Muscle of back (tissue), 11 donors: ENCODE results near the gene IGFBP2. TPM values are rescaled to one million over a fixed set of nuclear protein-coding genes. Genes with fewer than 3 reads are reported as not detected.
A peak's percentile ranks its signal among the peaks of the same experiment; 100 is the strongest.

Source experiments
- DNase-seq, 3 donors: peaks; one replicate each; pipeline versions ENCODE4 v3.0.0 to v3.0.0-alpha.2; 2013
- polyA plus RNA-seq, 10 donors: library from polyadenylated mRNA; unstranded; fragments of 120-200 nt; gene quantifications; one replicate each; pipeline ENCODE4 v1.2.1, GENCODE V29; 2013; ENCODE audit not compliant: insufficient read length in 10 of 10

The IGFBP2 gene
- polyA plus RNA-seq, 10 donors, result 105 to 263 (median 161) TPM

DNA sequence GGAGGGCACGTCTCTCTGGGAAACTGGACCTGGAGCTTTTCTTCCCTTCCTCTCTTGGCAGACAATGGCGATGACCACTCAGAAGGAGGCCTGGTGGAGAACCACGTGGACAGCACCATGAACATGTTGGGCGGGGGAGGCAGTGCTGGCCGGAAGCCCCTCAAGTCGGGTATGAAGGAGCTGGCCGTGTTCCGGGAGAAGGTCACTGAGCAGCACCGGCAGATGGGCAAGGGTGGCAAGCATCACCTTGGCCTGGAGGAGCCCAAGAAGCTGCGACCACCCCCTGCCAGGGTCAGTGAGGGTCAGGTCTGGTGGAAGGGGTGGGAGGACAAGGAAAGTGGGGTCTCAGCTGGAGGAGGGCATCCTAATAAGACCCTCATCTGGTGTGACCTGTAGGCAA lies 27.3 kb downstream of the IGFBP2 start:
- no peak for DNase-seq

GRCh38 chr2:216661051-216661450 lies 27.8 kb downstream of the IGFBP2 start:
- no peak for DNase-seq

DNA sequence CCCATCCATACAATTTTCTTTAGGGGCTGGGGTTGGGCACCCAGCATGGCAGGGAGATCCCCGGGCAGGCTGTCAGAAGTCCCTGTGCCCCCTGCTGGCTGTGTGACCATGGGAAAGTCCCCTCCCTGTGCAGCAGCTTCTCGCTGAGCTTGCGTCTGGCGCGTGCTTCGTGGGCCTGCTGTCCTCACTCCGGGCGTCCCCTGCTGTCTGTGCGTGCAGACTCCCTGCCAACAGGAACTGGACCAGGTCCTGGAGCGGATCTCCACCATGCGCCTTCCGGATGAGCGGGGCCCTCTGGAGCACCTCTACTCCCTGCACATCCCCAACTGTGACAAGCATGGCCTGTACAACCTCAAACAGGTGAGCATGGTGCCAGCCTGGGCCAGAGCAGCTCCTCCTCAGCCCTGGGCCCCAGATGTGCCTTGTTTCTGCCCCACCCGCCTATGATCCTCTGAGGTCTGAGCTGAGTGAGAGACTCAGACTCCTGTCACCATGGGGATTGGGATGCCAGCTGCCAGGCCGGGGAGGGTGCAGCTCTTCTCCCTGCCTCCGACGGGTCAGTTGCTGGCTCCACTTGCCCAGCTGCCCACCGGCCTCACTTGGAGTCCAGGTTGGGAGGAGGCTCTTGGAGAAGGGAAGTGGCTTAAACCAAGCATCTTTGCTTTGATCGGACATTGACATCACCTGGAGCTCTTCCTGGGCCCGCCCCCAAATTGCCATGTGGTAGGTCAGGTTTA lies 28.6 kb downstream of the IGFBP2 start:
- DNase-seq, result no peak

GRCh38 chr2:216663106-216663505 lies 29.9 kb downstream of the IGFBP2 start:
- DNase-seq, result no peak

DNA sequence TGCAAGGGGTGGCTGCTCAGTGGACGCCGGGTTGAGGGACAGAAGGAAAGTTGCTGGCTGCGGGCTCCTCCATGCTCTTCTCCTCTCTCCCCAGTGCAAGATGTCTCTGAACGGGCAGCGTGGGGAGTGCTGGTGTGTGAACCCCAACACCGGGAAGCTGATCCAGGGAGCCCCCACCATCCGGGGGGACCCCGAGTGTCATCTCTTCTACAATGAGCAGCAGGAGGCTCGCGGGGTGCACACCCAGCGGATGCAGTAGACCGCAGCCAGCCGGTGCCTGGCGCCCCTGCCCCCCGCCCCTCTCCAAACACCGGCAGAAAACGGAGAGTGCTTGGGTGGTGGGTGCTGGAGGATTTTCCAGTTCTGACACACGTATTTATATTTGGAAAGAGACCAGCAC lies 30.6 kb downstream of the IGFBP2 start:
- no peak for DNase-seq

DNA sequence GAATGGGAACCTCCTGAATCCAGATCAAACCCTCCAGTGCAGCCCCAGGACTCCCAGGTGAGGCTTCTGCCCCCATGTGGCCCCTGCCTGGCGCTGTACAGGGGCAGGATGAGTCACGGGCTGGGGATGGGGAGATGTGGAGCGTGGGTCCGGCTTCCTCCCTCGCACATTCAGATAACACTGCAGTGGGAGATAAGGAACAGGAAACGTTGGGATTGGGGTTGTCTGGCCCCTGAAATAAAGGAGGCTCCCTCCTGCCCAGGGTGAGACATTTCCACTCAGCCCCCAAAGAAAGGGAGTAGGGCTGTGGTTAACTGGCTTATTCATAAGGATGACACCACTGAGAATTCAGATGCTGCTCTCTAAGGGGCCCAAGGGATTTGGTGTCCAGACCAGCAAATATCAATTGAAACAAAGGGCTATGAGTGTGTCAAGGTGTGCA lies 31.4 kb downstream of the IGFBP2 start:
- no peak for DNase-seq

DNA sequence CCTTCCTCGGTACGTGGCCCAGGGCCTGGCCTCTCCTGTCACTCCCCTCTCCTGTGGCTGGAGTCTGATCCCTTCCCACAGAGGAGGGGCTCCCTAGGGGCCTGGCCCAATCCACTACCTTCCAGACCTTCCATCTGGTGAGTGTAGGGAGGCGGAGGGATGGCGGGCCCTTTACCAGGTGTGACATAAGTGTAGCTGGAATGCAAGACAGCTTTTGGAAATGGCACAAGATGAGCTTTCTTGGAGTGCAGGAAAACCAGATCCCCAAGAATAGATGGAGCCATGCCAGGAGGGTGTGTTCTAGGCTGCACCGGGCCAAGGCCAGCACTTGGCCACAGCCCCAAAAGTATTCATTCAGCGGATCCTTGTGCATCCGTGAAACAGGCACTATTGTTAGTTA lies 32.0 kb downstream of the IGFBP2 start:
- DNase-seq, result peak in 2 of 3 donors; percentile 47 to 64

DNA sequence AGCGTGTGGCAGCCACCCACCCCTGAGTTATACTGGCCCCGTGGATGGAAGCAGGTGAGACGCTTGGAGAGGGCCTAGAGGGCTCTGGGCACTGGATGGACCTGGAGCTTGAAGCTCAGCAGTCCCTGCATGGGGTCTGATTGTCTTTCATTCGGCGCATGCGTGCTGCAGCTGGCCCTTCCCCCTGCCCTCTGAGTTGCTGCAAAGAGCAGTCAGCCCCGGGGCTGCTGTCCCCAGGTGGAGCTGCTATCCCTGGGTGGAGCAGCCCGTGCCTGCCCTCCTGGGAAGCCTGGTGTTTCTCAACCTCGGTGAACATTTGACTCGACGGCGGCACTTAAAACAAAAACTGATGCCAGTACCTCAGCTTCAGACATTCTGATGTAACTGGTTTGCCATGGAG lies 32.5 kb downstream of the IGFBP2 start:
- DNase-seq, result peak in 1 of 3 donors; percentile 71

GRCh38 chr2:216666461-216667233 lies 33.4 kb downstream of the IGFBP2 start:
- DNase-seq, result peak; percentile 69 to 88 (median 81)

DNA sequence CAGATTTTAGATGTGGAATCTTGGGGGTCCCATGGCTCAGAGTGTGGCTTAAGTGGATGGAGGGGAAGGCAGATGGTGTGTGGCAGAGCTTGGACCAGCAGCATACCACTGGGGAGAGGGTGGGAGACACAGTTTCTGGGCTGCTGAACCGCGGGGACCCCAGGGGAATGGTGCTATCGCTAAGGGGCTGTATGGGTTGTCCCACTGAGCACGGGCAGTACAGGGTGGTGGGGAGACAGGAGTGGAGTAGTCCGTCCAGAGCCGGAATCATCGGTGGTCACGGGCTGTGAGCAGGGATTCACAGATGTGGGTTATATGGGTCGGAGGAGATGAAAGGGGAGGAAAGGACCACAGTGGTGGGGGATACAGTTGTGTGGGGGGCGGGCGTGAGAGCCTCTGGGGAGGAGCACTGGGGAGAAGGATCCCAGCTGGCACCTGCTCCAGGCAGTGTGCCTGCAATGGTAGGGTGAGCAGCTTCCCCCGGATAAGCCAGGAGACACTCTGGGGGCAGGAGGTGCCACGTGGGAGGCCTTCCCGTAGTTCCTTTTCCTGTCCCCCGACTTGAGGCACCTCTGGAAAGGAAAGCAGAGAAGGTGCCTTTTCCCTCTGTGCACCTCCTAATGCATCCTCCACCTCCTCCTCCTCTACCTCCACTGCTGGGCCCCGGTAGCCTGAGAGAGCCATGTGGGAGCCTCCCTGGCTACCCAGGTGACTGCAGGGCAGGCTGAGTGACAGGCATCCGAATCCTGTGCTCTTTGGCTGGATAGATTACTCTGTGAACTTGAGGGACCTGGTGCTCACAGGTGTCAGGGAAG lies 37.3 kb downstream of the IGFBP2 start:
- no peak for DNase-seq

- DNase-seq, result no peak
Measured at GRCh38 chr2:216671081-216671411, 37.8 kb downstream of the IGFBP2 start.

- no peak for DNase-seq
Measured at GRCh38 chr2:216671791-216672343, 38.6 kb downstream of the IGFBP2 start.

- DNase-seq, result no peak
Measured at GRCh38 chr2:216672466-216672865, 39.2 kb downstream of the IGFBP2 start.

- no peak for DNase-seq
Measured at GRCh38 chr2:216673021-216673420, 39.8 kb downstream of the IGFBP2 start.

DNA sequence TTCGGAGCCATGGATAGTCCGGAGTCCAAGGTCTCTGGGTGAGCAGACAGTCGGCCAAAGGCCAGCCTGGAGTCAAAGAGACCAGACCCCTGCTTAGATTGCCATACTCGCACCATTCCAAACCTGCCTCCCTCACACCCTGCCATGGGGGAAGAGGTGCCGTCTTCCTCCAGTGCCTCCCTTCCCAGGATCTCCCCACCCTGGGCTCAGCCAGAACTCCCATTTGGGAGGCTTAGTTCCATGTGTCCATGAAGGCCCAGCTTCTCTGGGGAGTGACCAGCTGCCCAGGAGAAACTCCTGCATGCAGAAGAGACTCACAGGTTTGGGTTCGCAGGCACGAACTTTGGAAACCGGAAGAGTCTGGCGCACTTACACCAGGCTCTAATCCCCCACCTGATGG lies 40.4 kb downstream of the IGFBP2 start:
- no peak for DNase-seq

DNA sequence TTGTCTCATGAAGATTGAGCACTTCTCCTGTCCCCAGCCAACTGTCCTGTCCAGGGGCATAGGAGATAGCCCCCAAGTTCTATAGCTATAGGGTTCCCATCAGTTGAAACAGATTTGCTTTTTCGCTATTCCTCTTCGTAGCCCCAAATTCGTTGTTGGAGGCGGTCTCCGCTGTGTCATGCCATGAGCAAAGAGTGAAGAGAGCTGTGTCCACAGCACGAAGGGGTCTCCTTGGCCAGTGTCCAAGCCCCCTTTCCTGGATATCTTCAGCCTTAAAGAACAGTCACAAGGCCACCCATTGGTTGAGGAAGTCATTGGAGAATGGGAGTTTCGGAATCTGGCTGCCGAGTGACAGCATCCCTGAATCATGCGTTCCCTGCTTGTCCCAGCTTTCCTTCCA lies 41.2 kb downstream of the IGFBP2 start:
- no peak for DNase-seq

- no peak for DNase-seq
Measured at GRCh38 chr2:216676630-216677029, 43.4 kb downstream of the IGFBP2 start.

GRCh38 chr2:216677439-216678097 lies 44.3 kb downstream of the IGFBP2 start:
- no peak for DNase-seq

DNA sequence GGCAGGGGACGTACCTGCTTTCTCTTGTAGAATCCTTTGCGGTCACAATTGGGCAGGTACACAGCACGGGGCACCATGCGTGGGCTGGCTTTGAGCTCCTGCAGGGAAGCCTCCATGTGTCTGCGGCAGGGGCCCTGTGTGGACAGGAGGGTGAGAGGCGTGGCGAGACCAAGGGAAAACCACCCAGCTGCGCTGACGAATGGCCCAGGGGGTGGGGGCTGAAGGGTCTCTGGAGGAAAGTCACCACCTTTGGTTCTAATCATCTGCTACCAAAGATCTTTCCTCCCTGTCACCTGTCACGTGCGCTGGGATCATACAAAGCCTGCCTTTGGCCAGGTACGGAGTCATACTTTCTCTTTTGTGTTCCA lies 44.9 kb downstream of the IGFBP2 start:
- DNase-seq, result no peak

GRCh38 chr2:216678813-216679657 lies 45.8 kb downstream of the IGFBP2 start:
- no peak for DNase-seq

DNA sequence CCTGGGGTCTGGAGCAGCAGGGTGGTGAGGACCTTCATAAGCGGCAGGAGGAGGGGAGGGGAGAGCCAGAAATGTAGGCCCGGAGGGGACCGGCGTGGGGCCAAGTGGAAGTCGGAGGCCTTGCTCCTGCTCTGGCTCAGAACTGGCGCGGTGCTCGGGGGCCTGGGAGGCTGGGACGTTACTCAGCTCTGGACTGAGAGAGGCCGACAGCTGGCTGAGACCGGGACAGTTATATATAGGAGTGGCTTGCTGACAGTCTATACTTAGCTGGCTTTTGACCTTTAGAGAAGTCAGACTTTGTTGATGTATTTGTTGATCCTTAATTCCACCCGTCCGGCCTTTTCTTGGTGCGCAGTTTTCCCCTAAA lies 46.4 kb downstream of the IGFBP2 start:
- peak; percentile 68 to 84 (median 71) for DNase-seq
